Measurements from ENCODE around the gene SPATA33. TPM values are rescaled to one million over a fixed set of nuclear protein-coding genes. Genes with fewer than 3 reads are reported as not detected.

SPATA33 gene
- total RNA-seq, 4 donors from 2014 or later: 1.2 to 2.7 (median 2.1) TPM

GRCh38 chr16:89672177-89672941, 14.7 kb downstream of the SPATA33 start:
- no peak for ATAC-seq
- Histone ChIP-seq H3K27me3 (no peaks in the 10 kb centered on the region), H3K27ac (peak overlapping the region in 3 of 4 donors; percentile 11 to 50 (median 41)), H3K4me1 (no peaks in the 10 kb centered on the region), H3K4me3 (no peak overlapping the region), H3K36me3 (no peaks in the 10 kb centered on the region), H3K9me3 (no peaks in the 10 kb centered on the region)
- no peak for TF ChIP-seq POLR2A (IDR thresholded peaks at IDR 0.05)
- TF ChIP-seq, protein P1, sequence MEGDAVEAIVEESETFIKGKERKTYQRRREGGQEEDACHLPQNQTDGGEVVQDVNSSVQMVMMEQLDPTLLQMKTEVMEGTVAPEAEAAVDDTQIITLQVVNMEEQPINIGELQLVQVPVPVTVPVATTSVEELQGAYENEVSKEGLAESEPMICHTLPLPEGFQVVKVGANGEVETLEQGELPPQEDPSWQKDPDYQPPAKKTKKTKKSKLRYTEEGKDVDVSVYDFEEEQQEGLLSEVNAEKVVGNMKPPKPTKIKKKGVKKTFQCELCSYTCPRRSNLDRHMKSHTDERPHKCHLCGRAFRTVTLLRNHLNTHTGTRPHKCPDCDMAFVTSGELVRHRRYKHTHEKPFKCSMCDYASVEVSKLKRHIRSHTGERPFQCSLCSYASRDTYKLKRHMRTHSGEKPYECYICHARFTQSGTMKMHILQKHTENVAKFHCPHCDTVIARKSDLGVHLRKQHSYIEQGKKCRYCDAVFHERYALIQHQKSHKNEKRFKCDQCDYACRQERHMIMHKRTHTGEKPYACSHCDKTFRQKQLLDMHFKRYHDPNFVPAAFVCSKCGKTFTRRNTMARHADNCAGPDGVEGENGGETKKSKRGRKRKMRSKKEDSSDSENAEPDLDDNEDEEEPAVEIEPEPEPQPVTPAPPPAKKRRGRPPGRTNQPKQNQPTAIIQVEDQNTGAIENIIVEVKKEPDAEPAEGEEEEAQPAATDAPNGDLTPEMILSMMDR (IDR thresholded peaks at IDR 0.05 in 4 of 5, conservative IDR thresholded peaks at IDR 0.05 in 1 of 5): no peak
- no peak for DNase-seq
- intact Hi-C loops (cut with DNase I; ENCODE audit: low total_unique reads) (no loop called here), in situ Hi-C loops (cut with MboI; ENCODE audit: low sequenced_read_pairs in 4 of 4) (no loop called here)

DNA sequence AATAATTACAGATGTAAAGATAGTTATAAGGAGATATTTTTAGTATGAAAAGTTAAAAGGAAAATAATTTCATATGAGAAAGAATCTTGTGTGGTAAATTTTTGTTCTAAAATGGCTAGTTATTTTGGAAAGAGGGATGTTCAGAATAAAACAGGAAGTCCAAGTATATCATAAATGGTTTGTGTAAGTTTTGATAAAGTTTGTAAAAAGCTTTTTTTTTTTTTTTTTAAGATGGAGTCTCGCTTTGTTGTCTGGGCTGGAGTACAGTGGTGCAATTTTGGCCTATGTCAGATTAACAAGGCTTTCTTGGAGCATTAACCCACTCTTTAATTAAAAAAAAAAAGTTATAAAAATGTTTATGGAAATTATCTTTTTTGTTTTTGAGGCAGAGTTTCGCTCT, 20.6 kb downstream of the SPATA33 start:
- intact Hi-C loops (cut with DNase I; ENCODE audit: low total_unique reads): no loop called here
- ATAC-seq (no peak), DNase-seq (no peak)
- Histone ChIP-seq H3K4me1 (no peaks in the 10 kb centered on the region), H3K9me3 (no peaks in the 10 kb centered on the region), H3K4me3 (no peak overlapping the region), H3K27ac (no peak overlapping the region), H3K36me3 (no peaks in the 10 kb centered on the region), H3K27me3 (no peaks in the 10 kb centered on the region)
- in situ Hi-C loops (cut with MboI; ENCODE audit: low sequenced_read_pairs in 4 of 4): no loop called here
- no peak for TF ChIP-seq POLR2A (IDR thresholded peaks at IDR 0.05)

GRCh38 chr16:89685916-89686315, 28.3 kb downstream of the SPATA33 start:
- in situ Hi-C loops (cut with MboI; ENCODE audit: low sequenced_read_pairs in 4 of 4): no loop called here
- TF ChIP-seq, protein P1 (IDR thresholded peaks at IDR 0.05 in 4 of 5, conservative IDR thresholded peaks at IDR 0.05 in 1 of 5): no peak
- no peak for TF ChIP-seq POLR2A (IDR thresholded peaks at IDR 0.05)
- intact Hi-C loops (cut with DNase I; ENCODE audit: low total_unique reads): loop anchor here (1.0 kb wide), 3 partner anchors 14 to 35 kb away; partner anchors contain the start of genes CHMP1A, SPATA33 and ZNF276
- no peaks in the 10 kb centered on the region for H3K9me3 ChIP-seq
- H3K27ac ChIP-seq: no peak overlapping the region
- H3K36me3 ChIP-seq: peaks cover 0 to 8% of the 10 kb centered on the region in 2 donors
- no peaks in the 10 kb centered on the region for H3K27me3 ChIP-seq
- no peak for DNase-seq
- no peak for ATAC-seq
- H3K4me3 ChIP-seq: no peak overlapping the region
- peaks cover 11 to 19% of the 10 kb centered on the region in 2 donors for H3K4me1 ChIP-seq

- ATAC-seq (peak; percentile 97), DNase-seq (peak; percentile 60 to 85)
- Histone ChIP-seq H3K36me3 (peaks cover 0 to 14% of the 10 kb centered on the region in 2 donors), H3K4me1 (peaks cover 11 to 19% of the 10 kb centered on the region in 2 donors), H3K27ac (peak within 1 kb of the TSS; percentile 73 to 92 (median 90)), H3K4me3 (peak within 1 kb of the TSS; percentile 86 to 90 (median 88)), H3K9me3 (no peaks in the 10 kb centered on the region), H3K27me3 (no peaks in the 10 kb centered on the region)
- TF ChIP-seq, protein P1 (IDR thresholded peaks at IDR 0.05 in 4 of 5, conservative IDR thresholded peaks at IDR 0.05 in 1 of 5): peak in 1 of 5 experiments; percentile 12
- peak; percentile 50 to 69 for TF ChIP-seq POLR2A (IDR thresholded peaks at IDR 0.05)
- intact Hi-C loops (cut with DNase I; ENCODE audit: low total_unique reads) (loop anchor here (1.0 kb wide), 3 partner anchors 14 to 35 kb away; partner anchors contain the start of genes CHMP1A, SPATA33 and ZNF276), in situ Hi-C loops (cut with MboI; ENCODE audit: low sequenced_read_pairs in 4 of 4) (no loop called here)
These were observed 29.0 kb downstream of the SPATA33 start, which contains the start of gene CDK10 for GRCh38 chr16:89686520-89687091. CDK10 (plus strand) TSS chr16:89686689; CDS start chr16:89686711, 22 bp downstream.
